Activated gamma-delta T cell treated with Interleukin-2 at 50 U/mL for 16 hours (primary cell): ENCODE data around the gene PHETA2.
A peak's percentile ranks its signal among the peaks of the same experiment; 100 is the strongest.
"Not testable (repeated sequence)": the region's sequence is repeated elsewhere in the genome, so short reads cannot be mapped to it uniquely, and the experiment has no call there.

Source experiments
- DNase-seq: peaks from one replicate; pipeline ENCODE4 v3.0.0-alpha.2; 2020

Gene PHETA2

DNA sequence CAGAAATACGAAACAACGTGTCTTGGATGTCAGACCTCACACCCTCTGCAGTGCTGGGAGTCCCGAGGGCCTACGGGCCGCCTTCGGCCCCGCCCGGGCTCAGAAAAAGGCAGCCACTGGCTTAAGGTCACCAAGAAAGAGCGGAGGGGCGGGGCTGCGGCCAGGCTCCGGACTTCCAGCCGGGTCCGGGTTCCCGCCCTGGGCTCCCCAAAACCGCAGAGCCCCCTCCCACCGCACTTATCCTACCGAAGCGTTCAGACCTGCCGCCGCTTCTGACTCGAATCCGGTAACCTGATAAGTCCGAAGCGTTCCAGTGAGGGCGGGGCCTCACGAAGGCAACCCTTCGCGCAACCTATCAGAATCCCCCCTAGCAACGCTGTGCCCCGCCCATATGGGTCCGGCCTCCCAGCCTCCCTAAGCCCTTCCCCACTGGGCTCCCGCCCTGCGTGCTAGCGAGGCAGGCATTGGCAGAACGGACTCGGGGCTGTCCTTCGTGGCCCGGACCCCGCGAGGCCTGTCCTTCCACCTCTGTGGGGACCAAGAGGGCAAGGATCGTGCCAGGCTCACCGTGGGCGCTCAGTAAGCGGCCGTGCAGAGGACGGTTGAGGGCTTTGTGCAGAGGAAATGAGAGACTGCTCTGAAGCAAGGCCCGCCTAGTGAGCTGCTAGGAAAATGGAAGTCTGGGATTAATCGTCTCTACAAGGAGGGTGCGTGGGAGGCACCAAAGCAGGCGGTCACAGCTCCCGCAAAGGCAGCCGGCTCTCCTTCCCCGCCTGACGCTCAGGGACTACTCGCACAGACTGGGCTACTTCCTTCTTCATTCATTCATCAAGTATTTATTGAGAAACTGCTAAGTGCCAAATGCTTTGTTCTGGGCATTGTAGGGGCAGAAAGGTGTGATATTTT, 3.3 kb upstream of the PHETA2 start, which contains the start of gene NAGA:
Gene NAGA (minus strand): TSS at position 296 of the 906 bp plus-strand sequence. CDS start 515 bp downstream, outside the sequence.
- peak; percentile 86 for DNase-seq

DNA sequence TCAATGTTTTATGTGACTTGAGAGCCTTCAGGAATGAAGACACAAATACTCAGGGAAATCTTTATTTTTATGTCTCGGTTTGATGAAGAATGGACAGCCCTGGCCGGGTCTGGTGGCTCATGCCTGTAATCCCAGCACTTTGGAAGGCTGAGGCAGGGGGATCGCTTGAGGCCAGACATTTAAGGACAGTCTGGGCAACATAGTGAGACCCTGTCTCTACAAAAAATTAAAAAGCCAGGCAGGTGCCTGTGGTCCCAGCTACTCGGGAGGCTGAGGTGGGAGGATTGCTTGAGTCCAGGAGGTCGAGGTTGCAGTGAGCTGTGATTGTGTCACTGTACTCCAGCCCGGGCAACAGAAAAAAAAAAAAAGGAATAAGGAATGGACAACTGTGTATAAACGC, 2.5 kb upstream of the PHETA2 start:
- not testable (repeated sequence) for DNase-seq

GRCh38 chr22:42072606-42073330, 1.3 kb upstream of the PHETA2 start:
- no peak for DNase-seq

DNA sequence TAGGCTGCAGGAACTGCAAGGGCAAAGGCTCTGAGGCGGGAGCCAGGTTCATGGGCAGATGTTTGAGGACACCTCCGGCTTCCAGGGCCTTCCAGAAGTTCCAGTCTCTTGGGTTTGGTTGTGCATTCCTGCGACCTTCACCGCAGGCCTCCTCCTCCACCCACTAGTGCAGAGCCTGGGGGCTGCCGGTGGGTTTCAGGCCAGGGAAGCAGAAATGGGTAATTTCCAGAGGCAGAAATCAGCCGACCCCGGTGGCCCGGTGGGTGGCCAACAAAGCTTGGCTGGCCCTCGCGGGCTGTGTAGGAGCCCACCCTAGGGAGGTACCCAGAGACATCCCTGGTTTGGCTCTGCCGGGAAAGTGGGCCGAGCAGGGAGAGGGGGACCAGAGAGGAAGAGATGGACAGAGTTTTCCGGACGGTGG, 417 bp upstream of the PHETA2 start:
- no peak for DNase-seq

- DNase-seq, result no peak
These were observed 1.0 kb downstream of the PHETA2 start for GRCh38 chr22:42074846-42075676.

DNA sequence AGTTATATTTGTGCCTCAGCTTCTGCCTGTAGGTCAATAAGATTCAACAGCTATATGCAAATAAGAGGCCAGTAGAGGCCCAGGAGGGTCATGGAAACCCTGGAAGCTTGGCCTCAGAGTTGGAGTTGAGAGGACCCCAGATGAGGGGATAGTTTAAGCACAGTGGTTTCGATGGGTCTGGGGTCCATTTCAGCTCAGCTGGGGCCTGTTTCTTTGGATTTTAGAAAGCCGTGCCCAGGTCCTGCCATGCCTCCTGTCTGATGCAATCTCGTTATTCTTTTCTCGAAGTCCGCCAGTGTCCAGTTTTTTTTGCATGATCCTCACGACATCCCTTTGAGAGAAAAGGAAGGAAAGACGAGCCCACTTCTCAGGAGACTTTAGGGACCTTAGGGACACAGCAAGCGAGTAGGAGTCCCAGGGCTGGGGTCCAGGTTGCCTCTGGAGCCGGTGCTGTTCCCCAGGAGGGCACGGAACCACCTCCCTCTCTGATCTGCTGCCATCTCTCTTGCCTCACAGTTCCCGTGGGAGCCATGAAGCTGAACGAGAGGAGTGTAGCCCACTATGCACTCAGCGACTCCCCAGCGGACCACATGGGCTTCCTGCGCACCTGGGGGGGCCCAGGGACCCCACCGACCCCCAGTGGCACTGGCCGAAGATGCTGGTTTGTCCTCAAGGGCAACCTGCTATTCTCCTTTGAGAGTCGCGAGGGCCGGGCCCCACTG, 2.9 kb downstream of the PHETA2 start:
- DNase-seq, result no peak

DNA sequence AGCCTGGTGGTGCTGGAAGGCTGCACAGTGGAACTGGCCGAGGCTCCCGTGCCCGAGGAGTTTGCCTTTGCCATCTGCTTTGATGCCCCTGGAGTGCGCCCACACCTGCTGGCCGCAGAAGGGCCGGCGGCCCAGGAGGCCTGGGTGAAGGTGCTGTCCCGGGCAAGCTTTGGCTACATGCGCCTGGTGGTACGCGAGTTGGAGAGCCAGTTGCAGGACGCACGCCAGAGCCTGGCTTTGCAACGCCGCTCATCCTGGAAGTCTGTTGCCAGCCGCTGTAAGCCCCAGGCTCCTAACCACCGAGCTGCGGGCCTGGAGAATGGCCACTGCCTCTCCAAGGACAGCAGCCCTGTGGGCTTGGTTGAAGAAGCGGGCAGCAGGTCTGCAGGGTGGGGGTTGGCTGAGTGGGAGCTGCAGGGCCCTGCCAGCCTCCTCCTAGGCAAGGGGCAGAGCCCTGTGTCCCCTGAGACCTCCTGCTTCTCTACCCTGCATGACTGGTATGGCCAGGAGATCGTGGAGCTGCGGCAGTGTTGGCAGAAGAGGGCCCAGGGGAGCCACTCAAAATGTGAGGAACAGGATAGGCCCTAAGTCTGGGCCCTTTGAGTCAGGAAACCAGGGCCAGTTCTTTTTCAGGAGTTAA, 3.6 kb downstream of the PHETA2 start:
- no peak for DNase-seq

- DNase-seq, result no peak
These were observed 4.6 kb downstream of the PHETA2 start for GRCh38 chr22:42078469-42079318.

DNA sequence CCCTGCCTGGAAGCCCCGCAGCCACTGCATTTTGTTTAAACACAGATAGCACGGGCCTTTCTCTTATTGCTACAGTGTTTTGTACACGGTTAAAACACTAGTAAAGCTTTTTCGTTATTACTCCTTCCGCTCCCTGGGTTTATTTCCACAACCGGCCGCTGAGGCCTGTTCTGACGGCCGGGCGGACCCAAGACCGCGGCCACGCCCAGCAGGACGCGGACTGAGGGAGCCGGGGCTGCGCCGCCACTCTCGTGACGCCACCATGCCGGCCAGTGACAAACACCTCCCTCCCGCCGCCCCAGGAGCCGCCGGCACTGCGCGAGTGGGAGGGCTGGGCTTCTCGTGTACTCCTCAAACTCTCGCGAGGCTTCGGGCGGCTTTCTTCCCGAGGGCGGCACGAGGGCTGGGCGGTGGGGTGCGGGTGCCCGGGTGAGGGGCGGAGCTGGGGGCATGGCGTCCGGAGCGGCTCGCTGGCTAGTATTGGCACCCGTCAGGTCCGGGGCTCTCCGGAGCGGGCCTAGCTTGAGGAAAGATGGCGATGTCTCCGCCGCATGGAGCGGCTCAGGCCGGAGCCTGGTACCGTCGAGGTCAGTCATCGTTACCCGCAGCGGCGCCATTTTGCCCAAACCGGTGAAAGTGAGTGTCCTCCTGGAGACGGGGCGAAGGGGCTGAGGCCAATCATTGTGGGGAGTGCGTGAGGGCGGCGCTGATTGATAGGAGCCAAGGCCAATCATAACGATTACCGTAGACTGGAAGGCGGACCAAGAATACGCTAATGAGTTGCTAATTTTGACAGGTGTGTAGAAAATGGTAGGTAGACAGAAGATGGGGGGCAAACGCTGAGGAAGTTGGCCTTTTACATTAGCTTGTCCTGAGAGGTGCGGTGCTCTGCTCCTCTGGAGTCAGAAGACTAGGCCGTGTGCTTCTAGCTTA, 5.5 kb downstream of the PHETA2 start, which contains the start of gene SMDT1:
Gene SMDT1 (plus strand): TSS at position 382 of the 933 bp plus-strand sequence. CDS start 69 bp downstream, at position 451.
- peak; percentile 97 for DNase-seq

DNA sequence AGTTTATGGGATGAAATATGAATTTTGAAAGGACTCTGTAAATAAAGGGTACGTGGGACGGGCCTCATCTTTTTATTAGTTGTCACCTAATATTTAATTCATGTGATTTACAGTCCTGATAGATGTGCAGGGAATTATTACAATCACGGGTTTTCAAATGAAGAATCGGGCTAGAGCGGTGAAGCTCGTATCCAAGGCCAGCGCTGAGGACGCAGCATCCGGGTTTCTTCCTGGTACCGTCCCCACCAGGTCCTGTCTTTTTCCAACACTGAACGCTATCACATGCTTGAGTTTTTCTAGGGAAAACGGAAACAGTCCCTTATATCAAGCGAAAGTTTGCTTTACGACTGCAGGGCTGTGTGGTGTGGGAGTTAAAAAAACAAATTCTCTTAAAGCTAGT, 6.2 kb downstream of the PHETA2 start:
- no peak for DNase-seq

DNA sequence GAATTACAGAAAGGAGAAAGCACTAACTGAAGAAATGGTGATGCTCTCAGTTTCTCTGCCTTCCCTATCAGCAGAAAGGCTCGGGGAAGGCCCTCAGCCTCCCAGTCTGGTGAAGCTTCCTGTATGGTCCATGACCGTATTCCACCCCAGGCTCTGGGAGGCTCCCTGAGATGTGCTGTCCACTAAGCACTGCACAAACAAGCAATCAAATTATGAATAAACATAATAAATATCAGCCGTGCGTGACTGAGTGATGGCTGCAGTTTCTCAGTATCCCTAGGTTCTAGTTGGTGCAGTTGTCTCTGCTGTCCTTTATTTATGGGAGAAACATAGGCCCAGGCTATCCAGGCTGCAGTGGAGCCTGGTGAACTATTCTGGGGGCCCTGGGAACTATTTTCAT, 9.1 kb downstream of the PHETA2 start:
- DNase-seq, result no peak

- DNase-seq, result no peak
These were observed 10.8 kb downstream of the PHETA2 start for GRCh38 chr22:42084874-42085273.

DNA sequence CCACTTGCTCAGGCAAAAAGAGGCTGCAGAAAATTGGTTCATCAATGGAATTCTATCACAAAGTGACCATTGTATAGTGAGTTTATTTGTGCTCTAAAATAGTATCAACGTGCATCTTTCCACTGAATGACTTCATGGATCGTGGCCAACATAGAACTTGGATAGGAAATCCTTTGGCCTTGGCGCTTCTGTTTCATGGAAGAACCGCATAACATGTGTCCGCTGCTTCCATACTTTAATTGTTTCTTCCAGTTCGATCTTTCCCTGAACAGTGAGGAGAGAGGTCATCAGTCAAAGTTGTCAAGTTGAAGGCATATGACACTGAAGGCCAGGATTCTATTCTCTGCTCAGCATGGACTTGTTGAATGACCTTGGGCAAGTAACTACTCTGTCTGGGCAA, 12.0 kb downstream of the PHETA2 start:
- no peak for DNase-seq

DNA sequence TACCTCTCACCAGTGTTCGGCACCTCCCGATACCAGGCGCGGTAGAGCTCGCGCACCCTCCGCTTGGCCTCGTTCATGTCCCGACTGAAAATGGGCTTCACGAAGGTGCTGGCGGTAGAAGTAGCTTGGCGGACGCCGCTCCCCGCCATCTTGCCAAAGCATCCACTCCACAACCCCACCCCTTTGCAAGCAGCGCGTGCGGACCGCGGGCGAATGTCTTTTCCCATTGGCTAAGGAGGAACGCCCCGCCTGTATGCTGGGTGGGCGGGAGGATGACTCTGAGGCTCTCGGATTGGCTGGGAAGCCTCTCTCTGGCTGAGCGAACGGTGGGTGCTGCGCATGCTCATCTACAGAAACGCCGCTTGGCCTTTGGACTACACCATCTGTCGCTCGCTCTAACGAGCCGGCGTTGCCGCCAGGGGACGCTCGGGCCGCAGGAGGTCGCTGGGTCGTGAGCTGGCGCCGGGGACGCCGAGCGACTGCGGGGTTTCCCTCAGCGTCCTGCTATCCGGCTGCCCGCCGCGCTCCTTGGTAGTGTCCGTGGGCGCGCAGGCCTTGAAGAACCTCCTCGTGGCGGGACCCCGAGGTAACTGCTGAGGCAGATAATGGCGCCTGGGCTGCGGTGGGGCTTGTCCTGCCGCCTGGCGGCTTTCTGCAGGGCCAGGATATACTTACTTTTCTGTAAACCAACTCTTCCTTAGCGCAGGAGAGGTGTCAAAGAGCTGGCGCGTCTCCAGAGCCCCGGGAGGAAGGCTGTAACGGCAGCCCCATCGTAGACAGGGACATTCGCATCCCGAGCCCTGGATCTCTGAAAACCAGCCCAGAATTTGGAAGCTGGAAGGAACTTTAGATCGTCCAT, 16.8 kb downstream of the PHETA2 start, which contains the start of gene NDUFA6:
Gene NDUFA6 (minus strand): TSS at position 177 of the 859 bp plus-strand sequence. CDS start 28 bp downstream, at position 149.
- peak; percentile 98 for DNase-seq

DNA sequence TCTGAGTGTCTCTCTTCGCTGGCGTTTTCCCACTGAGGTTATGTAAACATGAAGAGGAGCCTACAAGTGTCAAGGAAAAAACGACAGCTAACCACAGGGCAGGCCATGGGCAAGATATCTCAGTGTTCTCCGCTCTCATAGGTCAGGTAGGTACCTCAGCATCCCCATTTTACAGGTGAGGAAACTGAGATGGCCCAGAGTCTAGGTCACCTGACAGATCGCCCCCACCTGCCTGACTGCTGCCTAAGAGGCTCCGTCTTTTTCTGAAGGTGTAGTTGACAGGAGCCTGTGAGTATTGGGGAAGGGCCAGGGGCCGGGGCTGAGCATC, 17.4 kb downstream of the PHETA2 start:
- DNase-seq, result no peak

GRCh38 chr22:42101199-42101598, 27.2 kb downstream of the PHETA2 start:
- no peak for DNase-seq

- not testable (repeated sequence) for DNase-seq
These were observed 30.3 kb downstream of the PHETA2 start for GRCh38 chr22:42104332-42104860.

DNA sequence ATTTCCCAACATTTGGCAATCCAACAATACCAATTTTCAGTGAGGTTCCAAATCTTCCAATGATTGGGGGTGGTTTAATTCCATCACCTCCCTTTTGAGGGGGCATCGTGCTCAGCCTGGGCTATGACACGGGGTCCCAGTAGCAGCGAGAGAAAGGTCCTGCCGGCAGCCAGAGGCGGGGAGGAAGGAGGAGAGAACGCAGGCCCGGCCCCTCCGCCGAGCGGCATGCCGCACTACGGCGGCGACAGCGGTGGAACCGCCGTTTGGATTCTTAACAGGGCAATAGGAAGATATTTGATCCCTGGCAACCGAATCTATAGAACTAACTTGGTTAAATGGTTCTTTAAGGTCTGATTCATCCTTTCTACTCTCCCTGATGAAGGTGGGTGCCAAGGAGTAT, 34.8 kb downstream of the PHETA2 start:
- no peak for DNase-seq
